ENCODE data around the gene PGR. TPM values are rescaled to one million over a fixed set of nuclear protein-coding genes. Genes with fewer than 3 reads are reported as not detected.

The PGR gene
- polyA plus RNA-seq (ENCODE audit: insufficient read length in 4 of 4): under 1 TPM; 0.04 to 0.10 (median 0.07) TPM

- no peak for DNase-seq (ENCODE audit: low read depth in 4 of 4, low spot score in 3 of 4)
Observed at GRCh38 chr11:101129203-101129943, at the start of gene PGR. Gene PGR, minus strand, starts transcription at chr11:101129813. Its CDS starts 743 bp downstream, at chr11:101129070.

DNA sequence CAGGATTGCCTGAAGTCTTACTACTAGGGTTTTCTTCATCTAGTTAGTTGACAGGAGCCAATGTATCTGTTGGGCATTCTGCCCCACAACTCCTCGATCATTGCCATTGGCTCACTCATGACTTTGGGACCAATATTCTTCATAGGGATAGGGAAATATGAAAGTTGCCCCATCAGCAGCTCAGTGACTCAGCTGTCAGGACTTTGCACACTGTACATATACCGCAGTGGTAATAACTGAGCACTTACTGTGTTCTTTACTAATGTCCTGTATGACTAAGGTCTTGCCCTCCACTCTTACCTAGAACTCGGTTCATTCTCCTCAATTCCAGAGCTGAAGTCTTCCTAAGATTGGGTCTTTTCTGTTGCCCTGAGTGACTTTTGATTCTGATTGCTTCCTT is 46.8 kb upstream of the PGR start:
- no peak for DNase-seq (ENCODE audit: low read depth in 4 of 4, low spot score in 3 of 4)

- DNase-seq (ENCODE audit: low read depth in 4 of 4, low spot score in 3 of 4): no peak
Observed at GRCh38 chr11:101169944-101170343, 40.3 kb upstream of the PGR start.

DNA sequence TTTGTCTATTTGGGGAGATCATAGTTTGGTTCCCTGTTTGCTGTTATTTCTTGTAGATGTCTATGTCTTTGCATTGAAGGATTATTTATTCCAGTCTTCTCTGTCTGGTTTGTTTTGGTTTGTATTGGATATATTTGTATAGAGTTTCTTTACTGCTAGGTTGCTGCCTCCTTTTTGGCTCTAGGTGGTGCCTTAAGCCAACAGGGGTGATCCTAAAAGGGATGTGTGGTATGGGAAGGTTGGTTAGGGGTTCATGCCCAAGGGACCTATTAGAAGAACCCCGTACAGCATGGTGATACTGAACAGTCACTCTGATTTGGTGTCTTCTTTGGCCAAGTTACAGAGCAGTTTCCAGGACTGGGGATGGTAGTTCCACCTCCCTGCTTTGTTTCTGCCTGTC is 36.4 kb upstream of the PGR start:
- DNase-seq (ENCODE audit: low read depth in 4 of 4, low spot score in 3 of 4): no peak

GRCh38 chr11:101158119-101158518 is 28.5 kb upstream of the PGR start:
- no peak for DNase-seq (ENCODE audit: low read depth in 4 of 4, low spot score in 3 of 4)

DNA sequence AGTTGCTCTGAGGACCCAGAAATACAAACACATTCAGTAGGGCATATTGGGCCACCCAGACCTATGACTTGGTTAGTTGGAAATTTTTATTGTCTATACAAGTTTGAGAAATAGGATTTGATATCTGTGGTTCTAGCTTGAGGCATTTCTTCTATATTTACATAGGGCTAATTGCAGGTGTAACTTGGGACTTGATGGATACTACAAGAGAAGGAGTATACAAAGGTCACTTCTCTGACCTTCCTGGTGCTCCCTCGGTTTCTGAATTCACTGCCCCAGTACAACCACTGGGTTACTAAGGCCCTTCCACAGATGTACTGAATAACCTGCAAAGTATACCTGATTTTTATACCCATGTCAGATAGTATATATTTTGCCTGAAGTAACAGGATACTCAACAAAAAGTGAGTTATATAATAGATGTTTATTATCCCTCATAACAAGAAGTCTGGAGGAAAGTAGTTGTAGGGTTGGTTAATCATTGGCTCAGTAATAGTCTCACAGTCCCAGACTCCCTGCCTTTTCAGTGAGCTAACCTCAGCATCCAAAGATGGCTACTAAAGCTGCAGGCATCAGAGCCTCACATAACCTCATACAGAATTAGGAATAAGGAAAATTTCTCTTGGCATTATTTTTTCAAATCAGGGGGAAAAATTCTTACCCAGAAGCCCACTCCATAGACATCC is 8.8 kb upstream of the PGR start:
- no peak for DNase-seq (ENCODE audit: low read depth in 4 of 4, low spot score in 3 of 4)

DNA sequence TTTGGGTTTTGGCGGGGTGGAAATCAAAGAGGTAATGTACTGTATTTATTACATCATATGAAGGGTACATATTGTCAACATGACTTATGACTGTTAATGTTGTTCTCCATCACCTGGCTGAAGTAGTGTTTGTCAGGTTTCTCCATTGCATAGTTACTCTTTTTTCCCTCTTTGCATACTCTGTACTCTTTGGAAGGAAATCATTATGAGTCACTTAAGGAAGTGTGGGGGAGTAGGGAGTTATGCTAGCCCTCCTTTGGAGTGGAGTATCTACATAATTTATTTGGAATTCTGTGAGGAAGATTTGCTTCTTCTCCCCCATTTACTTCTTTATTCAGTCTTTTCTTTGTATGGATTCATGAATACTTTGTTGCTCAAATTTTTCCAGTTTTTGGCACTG is 3.6 kb upstream of the PGR start:
- no peak for DNase-seq (ENCODE audit: low read depth in 4 of 4, low spot score in 3 of 4)

GRCh38 chr11:101128571-101129202 is 926 bp downstream of the PGR start:
- DNase-seq (ENCODE audit: low read depth in 4 of 4, low spot score in 3 of 4): no peak

GRCh38 chr11:101127699-101128570 is 1.7 kb downstream of the PGR start:
- DNase-seq (ENCODE audit: low read depth in 4 of 4, low spot score in 3 of 4): no peak

DNA sequence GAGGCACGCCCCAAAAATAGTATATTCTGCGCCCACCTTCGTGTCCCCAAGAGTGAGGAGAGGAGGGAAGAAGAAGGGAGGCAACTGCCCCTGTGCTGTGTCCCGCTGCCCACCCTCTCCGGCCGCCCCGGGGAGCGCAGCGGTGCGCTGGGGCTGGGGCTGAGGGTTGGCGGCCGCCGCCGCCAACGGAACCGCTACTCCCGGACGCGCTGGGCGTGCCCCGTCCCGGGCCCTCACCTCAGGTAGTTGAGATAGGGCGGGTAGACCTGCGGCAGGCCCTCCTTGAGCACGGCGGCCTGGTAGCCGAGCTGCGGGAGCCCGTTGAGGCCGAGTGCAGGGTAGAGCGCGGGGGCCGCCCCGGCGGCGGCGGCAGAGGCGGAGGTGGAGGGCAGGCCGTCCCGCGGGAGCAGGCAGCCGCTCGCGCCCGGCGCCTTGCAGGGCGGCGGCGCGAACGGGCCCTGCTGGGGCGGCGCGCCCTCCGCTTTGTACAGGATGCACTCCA is 2.4 kb downstream of the PGR start:
- no peak for DNase-seq (ENCODE audit: low read depth in 4 of 4, low spot score in 3 of 4)

DNA sequence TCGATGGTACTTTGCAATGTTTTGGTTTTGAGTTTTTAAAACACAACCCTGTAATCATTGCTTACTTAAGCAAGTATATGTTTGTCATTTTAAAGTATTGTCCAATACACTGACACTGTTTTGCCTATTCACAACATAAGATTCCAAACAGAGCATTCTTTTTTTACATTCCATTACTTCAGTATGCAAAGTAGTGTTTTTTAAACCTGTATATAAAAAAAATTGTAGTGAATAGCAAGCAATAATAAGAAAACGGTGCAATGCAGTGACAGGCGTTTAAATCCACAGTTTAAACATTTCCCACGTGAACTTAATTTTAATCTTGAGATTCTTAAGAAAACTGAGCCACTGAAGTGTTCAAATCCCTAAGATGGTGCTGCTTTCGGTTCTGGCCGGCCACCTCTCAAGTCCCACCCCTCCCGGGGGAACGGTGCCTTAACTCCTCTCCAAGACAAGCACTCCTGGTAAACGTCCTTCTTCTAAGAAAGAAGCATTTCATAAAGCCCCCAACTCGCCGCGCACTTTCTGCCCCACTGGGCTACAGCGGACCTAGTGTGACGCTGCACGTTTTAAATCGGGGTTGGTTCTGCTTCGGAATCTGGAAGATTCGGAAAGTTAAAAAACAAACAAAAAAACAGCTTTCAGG is 2.9 kb downstream of the PGR start:
- DNase-seq (ENCODE audit: low read depth in 4 of 4, low spot score in 3 of 4): no peak

- DNase-seq (ENCODE audit: low read depth in 4 of 4, low spot score in 3 of 4): no peak
Observed at GRCh38 chr11:101115671-101116160, 13.9 kb downstream of the PGR start.

DNA sequence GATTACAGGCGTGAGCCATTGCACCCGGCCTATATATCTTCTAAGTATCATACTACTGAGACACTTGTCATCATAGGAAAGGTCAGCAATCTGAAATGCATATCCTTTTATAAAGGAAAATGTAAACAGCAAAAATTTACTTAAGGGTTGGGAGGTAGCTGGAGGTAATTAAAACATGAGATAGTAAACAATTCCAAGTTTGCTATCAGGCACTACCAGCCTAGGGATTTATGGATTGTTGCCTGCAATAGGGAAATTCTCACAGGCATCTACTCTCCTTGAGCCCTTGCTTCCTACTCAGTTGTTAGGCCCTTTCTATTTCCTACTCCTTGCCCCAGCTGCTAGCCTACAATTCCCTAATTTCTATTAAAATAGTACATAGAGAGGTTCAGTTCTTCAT is 16.1 kb downstream of the PGR start:
- no peak for DNase-seq (ENCODE audit: low read depth in 4 of 4, low spot score in 3 of 4)

DNA sequence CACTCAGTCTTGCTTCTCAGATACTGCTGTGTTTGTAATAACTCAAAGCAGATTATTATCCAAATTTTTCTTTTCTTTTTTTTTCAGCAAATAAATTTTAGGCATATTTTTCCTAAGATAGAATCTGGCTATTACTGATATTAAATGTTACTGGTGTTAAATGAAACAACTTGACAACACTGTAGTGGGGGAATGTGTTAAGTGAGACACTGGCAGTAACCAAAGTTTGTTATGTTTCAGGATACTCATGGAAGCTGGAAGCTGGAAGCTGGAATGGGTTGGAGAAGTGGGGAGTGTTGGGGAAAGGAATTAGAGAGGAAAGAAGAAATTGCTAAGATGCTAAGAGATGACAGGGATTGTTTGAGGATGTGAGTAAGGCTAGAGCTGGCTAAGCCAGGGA is 24.9 kb downstream of the PGR start:
- DNase-seq (ENCODE audit: low read depth in 4 of 4, low spot score in 3 of 4): no peak

- no peak for DNase-seq (ENCODE audit: low read depth in 4 of 4, low spot score in 3 of 4)
Observed at GRCh38 chr11:101103433-101103832, 26.2 kb downstream of the PGR start.

DNA sequence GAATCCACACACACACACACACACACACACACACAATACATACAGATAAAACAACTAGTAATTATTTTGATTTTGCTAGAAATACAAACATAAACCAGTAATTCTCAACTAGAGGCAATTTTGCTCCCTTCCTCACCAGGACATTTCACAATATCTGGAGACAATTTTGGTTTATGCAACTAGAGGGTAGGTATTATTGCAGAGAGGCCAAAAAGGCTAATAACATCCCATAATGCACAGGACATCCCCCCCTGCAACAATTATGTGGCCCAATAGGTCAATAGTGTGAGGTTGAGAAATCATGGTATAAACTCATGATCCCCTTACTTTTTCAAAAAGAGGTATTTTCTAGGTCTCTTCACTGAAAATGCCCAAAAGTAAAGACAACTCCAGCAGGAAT is 29.0 kb downstream of the PGR start:
- no peak for DNase-seq (ENCODE audit: low read depth in 4 of 4, low spot score in 3 of 4)

DNA sequence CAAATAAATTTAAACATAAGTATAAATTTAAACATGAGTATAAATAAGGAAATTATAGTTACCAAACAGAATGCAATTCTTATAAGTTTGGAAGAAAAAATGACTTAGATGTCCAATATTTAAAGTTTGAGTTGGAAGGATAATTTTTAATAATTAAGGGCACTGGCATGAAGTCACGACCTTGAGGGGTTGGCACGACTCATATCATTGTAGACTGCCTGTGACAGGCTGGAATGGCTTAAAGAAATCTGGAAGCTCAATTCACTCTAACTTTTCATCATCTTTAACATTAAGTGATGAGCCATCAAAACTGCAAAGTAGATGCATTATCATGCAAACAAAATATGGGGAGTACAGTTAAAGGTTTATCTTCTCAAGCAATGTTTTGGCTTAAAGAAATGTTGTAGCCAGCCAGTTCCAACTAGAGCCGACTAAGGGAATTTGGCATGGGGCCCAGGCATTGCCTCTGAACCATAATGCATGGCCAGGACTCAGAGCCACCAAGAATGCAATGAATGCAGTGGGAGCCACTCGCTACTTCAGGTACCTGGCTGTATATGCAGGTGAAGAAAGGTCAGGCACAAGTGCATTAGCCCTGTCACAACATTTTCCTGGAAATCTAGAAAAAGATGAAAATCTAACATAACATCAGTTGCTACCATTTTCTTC is 33.4 kb downstream of the PGR start:
- no peak for DNase-seq (ENCODE audit: low read depth in 4 of 4, low spot score in 3 of 4)

GRCh38 chr11:101091781-101092180 is 37.8 kb downstream of the PGR start:
- no peak for DNase-seq (ENCODE audit: low read depth in 4 of 4, low spot score in 3 of 4)

GRCh38 chr11:101090679-101091270 is 38.8 kb downstream of the PGR start:
- no peak for DNase-seq (ENCODE audit: low read depth in 4 of 4, low spot score in 3 of 4)

Measured in right renal pelvis (tissue), 4 donors.